ENCODE measurements around the gene SYNPR.

DNA sequence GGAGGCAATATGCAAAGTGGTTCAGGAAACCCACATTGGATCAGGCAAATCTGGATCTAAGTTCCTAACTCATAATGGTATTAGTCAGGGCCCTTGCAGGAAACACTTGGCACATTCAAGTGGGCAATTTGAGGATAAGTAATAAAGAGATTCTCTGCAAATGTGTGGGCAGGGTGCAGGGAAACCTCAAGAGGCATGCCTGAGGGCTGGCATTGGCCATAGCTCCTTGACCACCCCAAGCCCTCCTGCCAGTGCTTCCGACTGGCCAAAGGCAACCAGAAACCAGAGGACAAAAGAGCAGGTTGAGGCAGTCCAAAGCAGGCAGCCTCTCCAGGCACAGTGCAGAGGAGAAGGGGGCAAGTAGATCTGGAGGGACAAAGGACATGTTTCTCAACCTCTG, 243.5 kb downstream of the SYNPR start:
- no peak for TF ChIP-seq CTCF (IDR thresholded peaks at IDR 0.05)
- no peak for TF ChIP-seq POLR2A (IDR thresholded peaks at IDR 0.05)
